Effector CD8-positive, alpha-beta T cell (primary cell): ENCODE results near the gene TFB2M.
A peak's percentile ranks its signal among the peaks of the same experiment; 100 is the strongest.
"Not testable (repeated sequence)": the region's sequence is repeated elsewhere in the genome, so short reads cannot be mapped to it uniquely, and the experiment has no call there.

ENCODE experiments used
- DNase-seq: peaks from one replicate; lab custom pipeline; 2025; lab: John Stamatoyannopoulos, UW
- total RNA-seq, 4 experiments: gene quantifications; one replicate each; lab custom pipeline; 2026; lab: John Stamatoyannopoulos, UW

Gene TFB2M
- 15.9 to 37.7 (median 17.5) reads per million in 4 experiments for total RNA-seq

GRCh38 chr1:246566128-246566812 is at the start of gene TFB2M, which contains the start of gene CNST:
TFB2M (minus strand) TSS chr1:246566261; CDS start chr1:246566138, 123 bp downstream.
CNST (plus strand) TSS chr1:246566456; CDS start chr1:246591563, 25,107 bp downstream.
- peak; percentile 81 for DNase-seq

- DNase-seq: no peak
Observed at GRCh38 chr1:246613096-246613758, 47.2 kb upstream of the TFB2M start.

GRCh38 chr1:246609632-246610031 is 43.6 kb upstream of the TFB2M start:
- DNase-seq: no peak

GRCh38 chr1:246608616-246609376 is 42.7 kb upstream of the TFB2M start:
- no peak for DNase-seq

- DNase-seq: no peak
Observed at GRCh38 chr1:246607462-246607861, 41.4 kb upstream of the TFB2M start.

GRCh38 chr1:246605231-246605630 is 39.2 kb upstream of the TFB2M start:
- not testable (repeated sequence) for DNase-seq

GRCh38 chr1:246602194-246602593 is 36.1 kb upstream of the TFB2M start:
- no peak for DNase-seq

- no peak for DNase-seq
Observed at GRCh38 chr1:246600579-246600978, 34.5 kb upstream of the TFB2M start.

- DNase-seq: no peak
Observed at GRCh38 chr1:246599315-246599714, 33.3 kb upstream of the TFB2M start.

GRCh38 chr1:246597971-246598370 is 31.9 kb upstream of the TFB2M start:
- DNase-seq: no peak

- DNase-seq: no peak
Observed at GRCh38 chr1:246597340-246597739, 31.3 kb upstream of the TFB2M start.

GRCh38 chr1:246595146-246595545 is 29.1 kb upstream of the TFB2M start:
- no peak for DNase-seq

GRCh38 chr1:246592695-246593094 is 26.6 kb upstream of the TFB2M start:
- DNase-seq: no peak

- no peak for DNase-seq
Observed at GRCh38 chr1:246591958-246592357, 25.9 kb upstream of the TFB2M start.

GRCh38 chr1:246591504-246591903 is 25.4 kb upstream of the TFB2M start:
- no peak for DNase-seq

GRCh38 chr1:246591047-246591446 is 25.0 kb upstream of the TFB2M start:
- DNase-seq: no peak

- not testable (repeated sequence) for DNase-seq
Observed at GRCh38 chr1:246589919-246590318, 23.9 kb upstream of the TFB2M start.

- DNase-seq: no peak
Observed at GRCh38 chr1:246588159-246588721, 22.2 kb upstream of the TFB2M start.

- DNase-seq: no peak
Observed at GRCh38 chr1:246587606-246588005, 21.5 kb upstream of the TFB2M start.

- no peak for DNase-seq
Observed at GRCh38 chr1:246587032-246587431, 21.0 kb upstream of the TFB2M start.

GRCh38 chr1:246583448-246584185 is 17.6 kb upstream of the TFB2M start:
- DNase-seq: no peak

- no peak for DNase-seq
Observed at GRCh38 chr1:246583056-246583440, 17.0 kb upstream of the TFB2M start.
